ENCODE results near the gene CEP112. TPM values are rescaled to one million over a fixed set of nuclear protein-coding genes. Genes with fewer than 3 reads are reported as not detected.
"Not testable (repeated sequence)": the region's sequence is repeated elsewhere in the genome, so short reads cannot be mapped to it uniquely, and the experiment has no call there.

The CEP112 gene
- polyA plus RNA-seq, 4 donors = 11.3 to 17.8 (median 16.9) TPM

DNA sequence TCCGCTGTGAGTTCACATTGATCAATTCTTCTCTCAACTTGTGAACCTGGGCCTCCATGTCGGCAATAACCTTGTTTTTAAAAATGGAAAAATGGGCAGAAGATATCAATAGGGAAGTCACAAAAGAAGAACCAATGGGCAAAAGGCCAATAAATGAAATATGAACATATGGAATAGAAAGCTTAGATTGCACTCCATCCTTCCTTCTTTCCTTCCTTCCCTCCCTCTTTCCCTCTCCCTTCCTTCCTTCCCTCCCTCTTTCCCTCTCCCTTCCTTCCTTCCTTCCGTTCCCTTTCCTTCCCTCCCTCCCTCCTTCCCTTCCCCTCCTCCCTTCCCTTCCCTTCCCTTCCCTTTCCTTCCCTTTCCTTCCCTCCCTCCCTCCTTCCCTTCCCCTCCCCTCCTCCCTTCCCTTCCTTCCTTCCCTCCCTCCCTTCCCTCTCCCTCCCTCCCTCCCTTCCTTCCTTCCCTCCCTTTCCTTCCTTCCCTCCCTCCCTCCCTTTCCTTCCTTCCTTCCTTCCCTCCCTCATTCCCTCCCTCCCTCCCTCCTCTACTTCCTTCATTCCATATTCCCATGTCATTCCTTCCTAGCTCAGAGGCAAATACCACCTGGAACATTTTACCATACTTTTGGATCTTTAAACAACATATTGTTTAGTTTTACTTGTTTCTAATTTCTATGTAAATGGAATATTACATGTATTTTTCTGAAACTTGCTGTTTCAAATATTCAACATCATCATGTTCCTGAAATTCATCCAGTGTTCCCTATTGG is 339.8 kb downstream of the CEP112 start:
- no peak for DNase-seq (ENCODE audit: low read depth in 4 of 4, low spot score in 3 of 4)

DNA sequence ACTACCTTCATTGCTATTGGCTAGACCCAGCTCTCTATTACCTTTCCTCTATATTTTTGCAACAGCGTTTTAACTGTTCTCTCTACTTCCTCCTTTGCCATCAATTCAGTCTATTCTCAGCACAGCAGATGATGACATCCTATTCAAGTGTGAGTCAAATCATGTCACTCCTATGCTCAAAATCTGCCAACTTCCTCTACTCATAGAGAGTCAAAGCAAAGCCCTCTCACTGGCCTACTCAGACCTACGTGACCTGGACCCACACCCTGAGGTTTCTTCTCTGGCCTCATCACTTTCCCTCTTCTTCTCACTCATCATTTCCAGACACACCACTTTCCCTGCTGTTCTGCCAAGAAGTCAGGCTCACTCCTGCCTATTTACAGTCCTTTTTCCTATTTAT is 341.4 kb downstream of the CEP112 start:
- DNase-seq (ENCODE audit: low read depth in 4 of 4, low spot score in 3 of 4) = no peak

DNA sequence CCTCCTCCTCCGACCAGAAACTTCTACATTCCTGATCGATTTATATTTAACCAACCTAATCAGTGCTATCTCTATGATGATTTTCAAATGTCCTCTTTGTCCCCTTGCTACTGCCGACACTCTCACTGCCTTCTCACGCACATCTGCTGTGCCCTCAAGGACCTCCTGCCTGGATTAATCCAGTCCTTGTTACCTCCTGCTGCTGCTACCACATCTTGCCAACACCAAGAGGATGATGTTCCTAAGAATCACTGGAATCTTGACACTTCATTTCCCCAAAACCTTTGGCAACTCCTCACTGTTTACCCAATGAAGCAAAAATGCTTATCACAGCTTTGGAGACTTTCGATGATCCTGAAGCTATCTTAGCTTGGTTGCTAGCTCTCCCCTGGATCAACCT is 343.2 kb downstream of the CEP112 start:
- no peak for DNase-seq (ENCODE audit: low read depth in 4 of 4, low spot score in 3 of 4)

DNA sequence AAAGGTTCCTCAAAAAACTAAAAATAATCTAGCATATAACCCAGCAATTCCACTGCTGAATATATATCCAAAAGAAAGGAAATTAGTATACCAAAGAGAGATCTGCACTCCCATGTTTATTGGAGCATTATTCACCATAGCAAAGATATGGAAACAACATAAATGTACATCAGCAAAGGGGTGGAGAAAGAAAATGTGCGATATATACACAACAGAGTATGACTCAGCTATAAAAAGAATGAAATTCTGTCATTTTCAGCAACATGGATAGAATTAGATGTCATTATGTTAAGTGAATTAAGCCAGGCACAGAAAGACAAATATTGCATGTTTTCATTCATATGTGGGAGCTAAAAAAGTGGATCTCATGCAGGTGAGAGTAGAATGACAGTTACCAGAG is 350.8 kb downstream of the CEP112 start:
- DNase-seq (ENCODE audit: low read depth in 4 of 4, low spot score in 3 of 4) = no peak

DNA sequence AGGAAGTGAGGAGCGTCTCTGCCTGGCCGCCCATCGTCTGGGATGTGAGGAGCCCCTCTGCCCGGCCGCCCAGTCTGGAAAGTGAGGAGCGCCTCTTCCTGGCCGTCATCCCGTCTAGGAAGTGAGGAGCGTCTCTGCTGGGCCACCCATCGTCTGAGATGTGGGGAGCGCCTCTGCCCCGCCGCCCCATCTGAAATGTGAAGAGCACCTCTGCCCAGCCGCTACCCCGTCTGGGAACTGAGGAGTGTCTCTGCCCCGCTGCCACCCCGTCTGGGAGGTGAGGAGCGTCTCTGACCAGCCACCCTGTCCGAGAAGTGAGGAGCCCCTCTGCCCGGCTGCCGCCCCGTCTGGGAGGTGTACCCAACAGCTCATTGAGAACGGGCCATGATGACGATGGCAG is 354.7 kb downstream of the CEP112 start:
- not testable (repeated sequence) for DNase-seq (ENCODE audit: low read depth in 4 of 4, low spot score in 3 of 4)

DNA sequence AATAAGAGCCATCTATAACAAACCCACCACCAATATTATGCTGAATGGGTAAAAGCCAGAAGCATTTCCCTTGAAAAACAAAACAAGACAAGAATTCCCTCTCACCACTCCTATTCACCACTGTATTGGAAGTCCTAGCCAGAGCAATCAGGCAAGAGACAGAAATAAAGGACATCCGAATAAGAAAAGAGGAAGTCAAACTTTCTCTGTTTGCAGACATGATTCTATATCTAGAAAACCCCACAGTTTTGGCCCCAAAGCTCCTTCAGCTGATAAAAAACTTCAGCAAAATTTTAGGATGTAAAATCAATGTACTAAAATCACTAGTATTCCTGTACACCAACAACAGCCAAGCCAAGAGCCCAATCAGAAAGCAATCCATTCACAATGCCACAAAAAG is 358.7 kb downstream of the CEP112 start:
- DNase-seq (ENCODE audit: low read depth in 4 of 4, low spot score in 3 of 4) = no peak

DNA sequence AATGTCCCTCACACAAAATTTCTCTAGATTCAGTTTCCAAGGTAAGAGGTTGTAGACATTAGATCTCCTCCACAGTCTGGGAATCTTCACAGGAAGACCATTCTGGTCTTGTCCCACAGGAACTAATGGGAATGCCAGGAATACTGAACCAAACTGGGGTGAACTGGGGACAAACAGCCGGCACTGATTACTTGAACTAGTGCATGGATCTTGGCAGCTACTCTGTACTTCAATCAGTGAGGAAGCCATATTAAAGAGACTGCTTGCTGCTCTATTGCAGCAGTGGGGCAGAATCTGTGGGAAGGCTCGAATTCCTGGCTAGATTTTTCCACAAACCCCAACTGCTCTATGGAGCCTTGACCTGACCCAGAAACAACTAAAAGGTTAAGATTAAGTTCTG is 361.6 kb downstream of the CEP112 start:
- DNase-seq (ENCODE audit: low read depth in 4 of 4, low spot score in 3 of 4) = no peak

DNA sequence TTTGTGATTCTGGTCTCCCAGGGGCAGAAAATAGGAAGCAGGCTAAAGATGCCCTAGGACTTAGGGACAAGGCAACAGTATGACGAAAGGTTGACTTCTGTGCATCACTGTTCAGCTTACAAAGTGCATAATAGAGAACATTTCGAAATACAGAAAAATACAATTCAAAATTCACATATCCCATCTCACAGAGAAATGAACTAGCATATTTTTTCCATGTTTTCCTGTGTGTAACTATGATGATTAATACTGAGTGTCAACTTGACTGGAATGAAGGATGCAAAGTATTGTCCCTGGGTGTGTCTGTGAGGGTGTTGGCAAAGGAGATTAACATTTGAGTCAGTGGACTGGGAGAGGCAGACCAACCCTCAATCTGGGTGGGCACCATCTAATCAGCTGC is 365.4 kb downstream of the CEP112 start:
- not testable (repeated sequence) for DNase-seq (ENCODE audit: low read depth in 4 of 4, low spot score in 3 of 4)

DNA sequence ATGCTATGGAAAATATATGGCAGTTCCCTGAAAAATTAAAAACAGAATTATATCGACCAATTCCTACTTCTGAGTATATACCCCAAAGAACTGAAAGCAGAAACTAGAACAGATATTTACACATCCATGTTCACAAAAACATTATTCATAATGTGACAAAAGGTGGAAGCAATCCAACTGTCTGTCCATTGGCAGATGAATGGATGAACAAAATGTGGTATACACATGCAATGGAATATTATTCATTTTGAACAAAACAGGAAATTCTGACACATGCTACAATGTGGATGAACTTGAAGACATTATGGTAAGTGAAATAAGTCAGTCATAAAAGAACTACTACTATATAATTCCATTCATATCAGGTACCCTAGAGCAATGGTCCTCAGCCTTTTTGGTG is 367.0 kb downstream of the CEP112 start:
- no peak for DNase-seq (ENCODE audit: low read depth in 4 of 4, low spot score in 3 of 4)

DNA sequence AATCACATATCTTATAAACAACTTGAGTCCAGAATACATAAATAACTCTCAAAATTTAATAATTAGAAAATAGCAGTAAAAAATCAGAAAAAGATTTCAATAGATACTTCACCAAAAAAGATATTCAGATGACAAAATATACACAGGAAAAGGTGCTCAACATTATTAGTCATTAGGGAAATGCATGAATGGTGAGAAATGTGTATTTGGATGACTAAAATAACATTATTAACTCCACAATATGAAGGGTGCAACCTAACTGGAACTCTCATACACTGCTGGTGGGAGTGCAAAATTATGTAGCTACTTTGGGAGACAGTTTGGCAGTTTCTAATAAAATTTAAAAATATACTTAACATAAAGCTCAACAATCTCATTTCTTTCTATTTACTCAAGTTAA is 368.2 kb downstream of the CEP112 start:
- no peak for DNase-seq (ENCODE audit: low read depth in 4 of 4, low spot score in 3 of 4)

DNA sequence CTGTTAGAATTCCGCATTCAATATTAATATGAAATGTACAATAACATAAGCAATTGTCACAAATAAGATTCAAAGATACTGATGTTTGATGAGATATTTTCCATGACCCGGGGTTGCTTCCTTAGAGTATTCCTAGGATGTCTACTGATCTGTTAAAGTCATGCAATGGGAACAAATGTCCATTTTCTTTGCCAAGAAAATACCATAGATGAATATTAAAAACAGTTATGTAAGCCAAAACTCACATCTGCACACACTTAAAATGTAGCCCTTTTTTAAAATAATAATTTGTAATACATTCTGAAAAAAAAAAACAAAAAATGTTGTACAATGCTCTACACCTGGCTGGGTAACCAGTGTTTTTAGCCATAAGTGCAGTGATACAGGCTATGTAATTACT is 371.1 kb downstream of the CEP112 start:
- DNase-seq (ENCODE audit: low read depth in 4 of 4, low spot score in 3 of 4) = no peak

DNA sequence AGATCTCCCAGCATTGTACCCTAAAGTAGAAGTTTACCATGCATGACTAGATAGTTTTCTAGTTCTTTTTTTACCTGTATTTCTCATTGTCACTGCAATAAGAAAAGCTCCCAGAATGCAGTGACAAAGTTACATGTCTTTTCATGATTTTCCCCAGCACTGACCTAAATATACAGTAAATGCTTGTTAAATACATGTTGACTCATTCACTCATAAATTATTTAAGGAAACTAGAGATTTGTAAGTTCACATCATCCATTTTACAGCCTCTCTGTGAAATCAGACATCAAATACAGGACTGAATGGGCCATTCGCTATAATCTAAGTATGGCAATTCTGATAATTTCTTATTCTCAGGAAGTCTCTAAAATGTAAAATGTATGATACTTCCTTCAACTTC is 371.6 kb downstream of the CEP112 start:
- no peak for DNase-seq (ENCODE audit: low read depth in 4 of 4, low spot score in 3 of 4)

DNA sequence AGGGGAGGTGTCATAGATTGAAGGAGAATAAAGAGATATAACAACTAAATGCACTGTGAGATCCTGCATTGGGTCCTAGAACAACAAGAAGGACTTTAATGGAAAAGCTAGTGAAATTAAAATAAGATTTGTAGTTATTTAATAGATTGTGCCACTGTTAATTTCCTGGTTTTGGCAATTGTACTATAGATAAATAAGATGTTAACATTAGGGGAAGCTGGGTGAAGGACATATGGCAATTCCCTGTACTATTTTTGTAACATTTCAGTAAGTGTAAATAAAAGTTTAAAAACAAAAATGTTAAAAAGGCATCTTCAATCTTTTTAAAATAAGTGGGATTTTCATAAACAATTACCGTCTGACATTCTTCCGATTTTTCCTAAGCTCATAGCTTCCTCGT is 372.1 kb downstream of the CEP112 start:
- no peak for DNase-seq (ENCODE audit: low read depth in 4 of 4, low spot score in 3 of 4)

DNA sequence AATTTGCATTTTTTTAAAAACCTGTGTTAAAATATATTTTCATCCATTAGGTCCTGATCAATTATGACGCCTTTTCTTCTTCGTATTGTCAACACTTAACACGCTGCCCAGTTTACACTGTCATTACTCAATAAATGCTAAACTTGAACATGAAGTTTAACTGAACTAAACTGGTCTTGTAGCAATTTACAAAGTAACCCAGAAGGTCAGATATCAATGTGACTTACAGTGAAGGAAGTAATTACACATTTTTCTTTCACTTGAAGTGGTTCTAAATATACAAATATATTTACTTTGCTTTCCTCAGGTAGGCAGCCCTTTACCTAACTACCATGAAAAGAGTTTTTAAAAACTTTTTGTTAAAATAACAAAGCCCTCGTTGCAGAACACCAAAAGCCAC is 374.0 kb downstream of the CEP112 start:
- no peak for DNase-seq (ENCODE audit: low read depth in 4 of 4, low spot score in 3 of 4)

DNA sequence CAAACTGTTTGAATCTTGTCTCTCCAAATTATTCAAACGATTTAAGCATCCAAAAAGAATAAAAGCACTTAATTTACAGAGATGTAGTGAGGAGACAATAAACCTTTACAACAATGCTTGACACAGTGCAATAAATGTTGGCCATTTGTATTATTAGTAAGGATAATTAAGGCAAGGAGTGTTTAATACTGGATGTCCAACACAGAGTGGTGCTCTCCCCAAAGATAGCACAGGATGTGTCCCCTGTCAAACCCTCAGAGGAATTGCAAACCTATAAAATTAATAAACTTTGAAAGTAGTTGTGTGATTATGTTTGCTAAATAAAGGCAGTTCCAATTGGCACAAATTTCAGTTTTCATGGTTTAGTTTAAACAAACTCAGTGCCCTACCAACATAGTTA is 377.5 kb downstream of the CEP112 start:
- no peak for DNase-seq (ENCODE audit: low read depth in 4 of 4, low spot score in 3 of 4)

DNA sequence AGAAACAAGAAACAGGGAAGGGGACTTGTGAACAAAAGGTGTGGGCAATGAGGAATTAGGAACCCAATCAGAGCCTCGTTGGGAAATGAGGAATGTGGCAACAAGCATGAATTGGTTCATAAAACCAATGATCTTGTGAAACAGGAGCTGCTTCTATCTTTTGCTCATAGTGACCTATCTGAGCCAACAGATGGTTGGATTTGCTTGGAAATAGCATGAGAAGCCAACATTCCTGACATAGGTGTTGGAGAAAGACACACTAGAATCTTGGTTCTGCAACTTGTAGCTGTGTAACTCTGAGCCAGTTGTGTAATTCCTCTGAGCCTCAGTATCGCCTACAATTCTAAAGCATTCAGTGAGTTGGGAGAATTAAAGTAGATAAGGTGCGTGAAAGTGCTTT is 378.6 kb downstream of the CEP112 start:
- DNase-seq (ENCODE audit: low read depth in 4 of 4, low spot score in 3 of 4) = no peak

DNA sequence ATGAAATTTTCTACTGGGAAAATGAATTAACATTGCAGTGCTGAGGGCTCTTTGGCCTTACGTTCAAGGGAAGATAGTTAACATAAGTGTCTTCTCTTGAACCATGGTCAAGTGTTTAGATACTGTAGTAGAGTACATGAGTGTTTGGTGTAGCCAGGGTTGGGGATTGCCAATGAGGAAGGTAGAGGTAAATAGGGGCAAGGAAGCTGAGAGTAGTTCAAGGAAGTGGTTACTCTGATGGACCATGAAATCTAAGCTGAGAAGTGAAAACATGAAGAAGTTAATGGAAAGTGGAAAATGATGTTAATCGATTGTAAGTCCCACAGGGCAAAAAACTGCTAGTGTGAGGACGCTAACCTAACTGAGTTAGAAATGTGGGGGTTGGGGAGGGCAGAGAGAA is 380.9 kb downstream of the CEP112 start:
- DNase-seq (ENCODE audit: low read depth in 4 of 4, low spot score in 3 of 4) = no peak

DNA sequence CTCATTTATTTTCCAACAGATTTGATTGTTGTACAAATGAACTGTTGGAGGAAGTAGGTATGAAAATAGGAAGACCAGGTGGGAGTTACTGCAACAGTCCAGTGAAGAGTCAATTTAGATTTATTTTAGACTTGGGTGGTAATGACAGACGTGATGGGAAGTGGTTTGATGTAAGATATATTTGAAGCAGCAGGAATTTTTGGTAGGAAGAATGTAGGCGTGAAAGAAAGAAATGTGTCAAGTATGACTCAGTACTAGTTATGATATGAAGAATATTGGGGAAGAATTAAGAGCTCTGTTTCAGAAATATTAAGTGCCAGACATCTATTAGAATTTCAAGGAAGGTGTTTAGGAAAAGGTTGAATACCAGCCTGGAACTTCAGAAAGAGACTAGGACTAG is 382.6 kb downstream of the CEP112 start:
- DNase-seq (ENCODE audit: low read depth in 4 of 4, low spot score in 3 of 4) = no peak

DNA sequence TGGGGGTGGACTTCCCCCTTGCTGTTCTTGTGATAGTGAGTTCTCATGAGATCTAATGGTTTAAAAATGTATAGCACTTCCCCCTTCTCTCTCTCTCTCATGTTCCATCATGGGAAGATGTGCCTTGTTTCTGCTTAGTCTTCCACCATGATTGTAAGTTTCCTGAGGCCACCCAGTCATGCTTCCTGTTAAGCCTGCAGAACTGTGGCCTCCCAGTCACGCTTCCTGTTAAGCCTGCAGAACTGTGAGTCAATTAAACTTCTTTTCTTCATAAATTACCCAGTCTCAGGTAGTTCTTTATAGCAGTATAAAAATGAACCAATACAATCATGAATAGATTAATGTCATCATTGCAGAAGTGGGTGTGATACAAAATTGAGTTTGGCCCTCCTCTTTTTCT is 383.4 kb downstream of the CEP112 start:
- DNase-seq (ENCODE audit: low read depth in 4 of 4, low spot score in 3 of 4) = not testable (repeated sequence)

DNA sequence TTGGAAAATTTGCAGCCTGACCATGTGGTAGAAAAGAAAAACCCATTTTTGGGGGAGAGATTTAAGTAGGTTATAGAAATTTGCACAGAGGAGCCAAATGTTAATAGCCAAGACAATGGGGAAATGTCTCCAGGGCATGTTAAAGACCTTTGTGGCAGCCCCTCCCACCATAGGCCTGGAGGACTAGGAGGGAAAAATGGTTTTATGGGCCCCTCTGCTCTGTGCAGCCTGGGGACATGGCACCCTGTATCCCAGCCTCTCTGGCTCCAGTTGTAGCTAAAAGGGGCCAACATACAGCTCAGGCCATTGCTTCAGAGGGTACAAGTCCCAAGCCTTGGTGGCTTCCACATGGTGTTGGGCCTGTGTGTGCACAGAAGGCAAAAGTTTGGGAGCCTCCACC is 384.6 kb downstream of the CEP112 start:
- no peak for DNase-seq (ENCODE audit: low read depth in 4 of 4, low spot score in 3 of 4)

DNA sequence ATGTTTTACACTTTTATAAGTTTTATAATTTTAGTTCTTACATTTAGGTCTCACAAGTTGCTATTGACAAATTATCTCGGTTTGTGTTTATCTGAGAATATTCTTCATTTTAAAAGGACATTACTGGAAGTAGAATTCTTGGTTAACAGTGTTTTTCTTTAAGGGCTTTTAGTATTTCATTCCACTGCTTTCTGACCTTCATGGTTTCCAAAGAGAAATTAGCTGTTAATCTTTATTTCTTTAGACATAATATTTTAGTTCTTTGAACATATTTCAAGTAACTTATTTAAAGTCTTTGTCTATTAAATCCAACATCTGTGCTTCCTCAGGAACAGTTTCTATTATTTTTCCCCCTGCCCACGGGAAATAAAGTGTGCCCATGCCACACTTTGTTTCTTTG is 390.4 kb downstream of the CEP112 start:
- DNase-seq (ENCODE audit: low read depth in 4 of 4, low spot score in 3 of 4) = no peak

DNA sequence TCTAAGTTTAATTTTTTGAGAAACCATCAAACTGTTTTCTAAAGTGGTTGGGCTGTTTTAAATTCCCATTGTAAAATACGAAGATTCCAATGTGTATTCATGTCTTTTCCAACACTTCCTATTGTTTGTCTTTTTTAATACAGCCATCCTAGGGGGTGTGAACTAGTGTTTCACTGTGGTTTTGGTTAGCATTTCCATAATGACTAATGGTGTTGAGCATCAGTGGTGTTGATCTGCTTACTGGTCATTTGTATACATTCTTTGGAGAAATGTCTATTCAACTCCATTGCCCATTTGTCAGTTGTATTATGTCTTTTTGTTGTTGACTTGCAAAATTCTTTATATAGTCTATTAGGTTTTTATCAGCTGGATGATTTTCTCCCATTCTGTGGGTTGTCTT is 391.3 kb downstream of the CEP112 start:
- no peak for DNase-seq (ENCODE audit: low read depth in 4 of 4, low spot score in 3 of 4)

DNA sequence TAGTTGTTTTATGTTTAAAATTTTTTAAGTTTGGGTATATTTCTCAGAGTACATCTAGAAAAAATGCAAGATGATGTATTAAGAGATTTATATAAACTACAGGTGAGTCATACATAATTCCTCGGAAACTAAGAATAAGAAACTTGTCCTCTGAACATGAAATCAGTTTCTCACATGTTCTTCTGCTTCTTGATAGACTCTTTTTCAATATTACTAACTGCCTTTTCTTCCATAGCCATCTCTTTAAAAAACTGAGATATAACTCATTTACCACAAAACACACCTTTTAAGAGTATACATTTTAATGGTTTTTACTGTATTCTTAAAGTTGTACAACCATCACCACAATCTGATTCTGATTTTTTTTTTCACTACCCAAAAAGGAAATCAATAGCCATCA is 392.1 kb downstream of the CEP112 start:
- no peak for DNase-seq (ENCODE audit: low read depth in 4 of 4, low spot score in 3 of 4)
